Ectodermal cell (in vitro differentiated cells): Measurements from ENCODE around the gene INTS11.

ENCODE experiments used
- H3K27ac ChIP-seq: 2 replicates; pipeline ENCODE4 v1.7.0; 2013; ENCODE audit warnings: mild to moderate bottlenecking, low read depth, low read length; ENCODE audit not compliant: insufficient read depth, poor library complexity, severe bottlenecking
- H3K27me3 ChIP-seq: 2 replicates; pipeline ENCODE4 v1.7.0; 2013; ENCODE audit warnings: mild to moderate bottlenecking, low read length; ENCODE audit not compliant: insufficient read depth, control insufficient read depth, poor library complexity, severe bottlenecking
- H3K36me3 ChIP-seq: one replicate; pipeline ENCODE4 v1.7.0; 2013; ENCODE audit warnings: low read length; ENCODE audit not compliant: control insufficient read depth, insufficient read depth
- H3K4me1 ChIP-seq: one replicate; pipeline ENCODE4 v1.7.0; 2013; ENCODE audit warnings: low read length; ENCODE audit not compliant: control insufficient read depth, insufficient read depth
- H3K4me3 ChIP-seq: 2 replicates; pipeline ENCODE4 v1.7.0; 2013; ENCODE audit warnings: low read depth, low read length, control low read depth; ENCODE audit not compliant: insufficient read depth
- H3K9me3 ChIP-seq: 2 replicates; pipeline ENCODE4 v1.7.0; 2013; ENCODE audit warnings: mild to moderate bottlenecking, low read length, moderate library complexity; ENCODE audit not compliant: control insufficient read depth
- WGBS, 2 experiments: methylation state at CpG; one replicate each; pipeline ENCODE4 v1.1.7; 2013; ENCODE audit warnings: missing lambda C conversion rate in 2 of 2; 5-methylcytosine and 5-hydroxymethylcytosine counted together

The INTS11 gene

DNA sequence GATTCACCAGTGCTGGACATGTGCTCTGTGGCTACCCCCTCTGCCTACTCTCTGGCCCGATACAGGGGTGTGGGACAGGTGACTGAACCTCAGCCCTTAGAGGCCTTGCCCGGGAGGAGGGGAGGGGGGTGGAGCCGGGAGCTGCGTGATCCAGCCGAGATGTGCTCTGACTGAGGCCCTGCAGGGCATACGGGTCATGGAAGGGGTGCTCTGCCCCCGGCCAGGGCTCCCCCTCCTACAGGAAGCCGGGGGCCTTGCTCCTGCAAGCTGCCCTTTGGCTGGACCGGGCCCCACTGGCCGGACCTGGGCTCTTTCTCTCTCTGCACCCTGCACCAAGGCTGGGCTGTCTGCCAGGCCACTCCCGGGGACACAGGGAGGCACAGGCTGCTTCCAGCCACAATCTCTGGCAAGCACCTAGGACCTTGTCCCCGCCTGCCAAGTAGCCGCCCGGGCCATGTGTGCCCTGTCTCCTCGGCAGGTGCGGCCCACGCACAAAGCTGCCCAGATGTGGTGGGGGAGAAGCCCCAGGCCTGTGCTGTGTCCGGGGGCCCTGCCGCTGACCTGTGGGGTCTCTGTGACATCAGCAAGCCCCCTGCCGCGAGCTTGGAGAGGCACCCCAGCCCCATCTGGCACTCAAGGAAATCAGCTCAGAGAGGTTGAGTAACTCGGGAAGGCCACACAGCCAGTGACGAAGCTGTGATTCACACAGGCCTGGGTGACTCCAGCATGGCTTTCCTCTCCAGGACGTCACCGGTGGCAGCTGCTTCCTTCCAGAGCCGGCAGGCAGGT is 42.7 kb downstream of the INTS11 start:
- no peak overlapping the region for H3K4me3 ChIP-seq
- no peaks in the 10 kb centered on the region for H3K27me3 ChIP-seq
- 85 to 87% methylated on average over 26 of the region's 26 CpGs for WGBS, 2 experiments

DNA sequence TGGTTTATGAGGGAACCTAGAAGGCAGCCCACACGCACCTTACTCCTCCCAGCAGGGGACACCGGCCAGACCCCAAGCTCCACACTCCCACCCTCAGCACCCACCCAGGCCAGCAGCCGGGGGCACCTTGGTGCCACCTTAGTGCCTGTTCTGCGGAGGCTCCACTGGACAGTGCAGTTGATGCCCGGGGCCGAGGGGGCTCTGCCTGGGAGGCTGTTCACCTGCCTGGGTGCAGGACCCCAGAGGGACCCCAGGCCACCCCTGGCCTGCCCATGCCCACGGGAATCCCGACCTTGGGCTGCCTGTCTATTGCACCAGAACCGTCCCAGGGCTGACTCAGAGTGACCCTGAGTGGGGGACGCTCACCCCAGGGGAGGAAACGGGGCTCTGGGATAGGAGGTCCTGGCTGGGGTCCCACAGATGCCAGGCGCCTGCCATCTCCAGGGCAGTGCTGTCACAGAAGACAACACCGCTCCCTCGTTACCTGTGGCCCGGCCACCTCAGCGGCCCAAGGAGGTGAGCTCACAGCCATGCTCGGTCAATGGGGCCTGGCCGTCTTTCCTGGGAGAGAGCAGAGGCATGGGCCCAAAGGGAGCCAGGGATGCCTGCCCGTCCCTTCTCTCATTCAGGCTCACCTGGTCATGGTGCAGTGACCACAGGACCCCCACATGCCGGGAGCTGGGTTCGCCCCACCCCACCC is 43.5 kb downstream of the INTS11 start:
- no peaks in the 10 kb centered on the region for H3K4me1 ChIP-seq
- H3K9me3 ChIP-seq: no peaks in the 10 kb centered on the region
- 93% methylated on average over 21 of the region's 21 CpGs for WGBS, 2 experiments
- H3K4me3 ChIP-seq: no peak overlapping the region
- H3K36me3 ChIP-seq: no peaks in the 10 kb centered on the region
- H3K27ac ChIP-seq: no peak overlapping the region
- no peaks in the 10 kb centered on the region for H3K27me3 ChIP-seq

More for the DNA sequence above, 42.7 kb downstream of the INTS11 start:
- Histone ChIP-seq H3K4me1 (no peaks in the 10 kb centered on the region), H3K27ac (no peak overlapping the region), H3K36me3 (no peaks in the 10 kb centered on the region), H3K9me3 (no peaks in the 10 kb centered on the region)

DNA sequence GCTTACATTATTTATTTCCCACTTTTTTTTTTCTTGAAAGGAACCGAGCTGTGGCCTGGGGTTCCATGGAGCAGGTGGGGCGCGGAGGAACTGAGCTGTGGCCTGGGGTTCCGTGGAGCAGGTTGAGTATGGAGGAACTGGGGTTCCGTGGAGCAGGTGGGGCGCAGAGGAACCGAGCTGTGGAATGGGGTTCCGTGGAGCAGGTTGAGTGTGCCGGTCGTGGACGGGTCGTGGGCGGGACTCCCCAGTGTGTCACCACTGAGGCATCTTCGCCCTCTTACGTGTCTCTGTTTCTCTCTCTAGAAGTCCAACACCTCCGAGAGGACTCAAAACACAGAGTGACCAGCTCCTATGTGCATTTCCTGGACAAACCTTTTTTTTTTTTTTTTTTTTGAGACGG is 45.4 kb downstream of the INTS11 start:
- Histone ChIP-seq H3K4me1 (peaks cover 8% of the 10 kb centered on the region), H3K27me3 (no peaks in the 10 kb centered on the region), H3K27ac (no peak overlapping the region), H3K4me3 (no peak overlapping the region), H3K36me3 (no peaks in the 10 kb centered on the region), H3K9me3 (no peaks in the 10 kb centered on the region)
- 93 to 95% methylated on average over 16 of the region's 17 CpGs for WGBS, 2 experiments

DNA sequence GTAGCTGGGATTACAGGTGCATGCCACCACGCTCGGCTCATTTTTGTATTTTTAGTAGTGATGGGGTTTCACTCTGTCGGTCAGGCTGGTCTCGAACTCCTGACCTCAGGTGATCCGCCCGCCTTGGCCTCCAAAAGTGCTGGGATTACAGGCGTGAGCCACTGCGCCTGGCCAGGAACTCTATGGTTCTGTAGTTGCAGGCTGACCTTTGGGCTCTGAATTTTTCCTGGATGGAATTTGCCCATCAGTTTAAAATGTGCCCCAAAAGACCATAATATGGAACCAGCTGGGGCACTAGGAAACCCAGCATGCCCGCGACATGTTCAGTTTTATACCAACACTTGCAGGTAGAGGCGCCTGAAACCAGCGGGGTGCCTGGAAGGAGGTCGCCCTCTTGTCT is 45.8 kb downstream of the INTS11 start:
- H3K4me3 ChIP-seq: no peak overlapping the region
- 92 to 93% methylated on average over 13 of the region's 13 CpGs for WGBS, 2 experiments
- H3K27me3 ChIP-seq: no peaks in the 10 kb centered on the region
- no peaks in the 10 kb centered on the region for H3K36me3 ChIP-seq
- peaks cover 8% of the 10 kb centered on the region for H3K4me1 ChIP-seq
- no peaks in the 10 kb centered on the region for H3K9me3 ChIP-seq
- H3K27ac ChIP-seq: no peak overlapping the region

DNA sequence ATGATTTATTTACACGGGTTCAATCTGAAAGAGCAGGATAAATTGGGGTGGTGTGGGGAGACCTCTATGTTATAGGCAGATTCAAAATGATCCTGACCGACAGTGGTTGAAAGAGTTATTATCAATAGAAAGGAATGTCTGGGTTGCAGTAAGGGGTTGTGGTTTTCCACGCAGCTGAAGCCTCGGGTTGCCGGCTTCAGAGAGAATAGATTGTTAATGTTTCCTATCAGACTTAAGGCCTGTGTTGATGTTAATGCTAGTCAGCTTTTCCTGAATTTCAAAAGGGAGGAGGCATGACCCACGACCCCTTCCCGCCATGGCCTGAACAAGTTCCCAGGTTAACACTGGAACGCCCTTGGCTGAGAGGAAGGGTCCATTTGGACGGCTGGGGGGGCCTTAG is 48.6 kb downstream of the INTS11 start:
- Histone ChIP-seq H3K9me3 (no peaks in the 10 kb centered on the region), H3K27me3 (no peaks in the 10 kb centered on the region), H3K27ac (no peak overlapping the region), H3K4me3 (no peak overlapping the region), H3K4me1 (peaks cover 22% of the 10 kb centered on the region), H3K36me3 (no peaks in the 10 kb centered on the region)
- 94 to 95% methylated on average over 9 of the region's 9 CpGs for WGBS, 2 experiments

DNA sequence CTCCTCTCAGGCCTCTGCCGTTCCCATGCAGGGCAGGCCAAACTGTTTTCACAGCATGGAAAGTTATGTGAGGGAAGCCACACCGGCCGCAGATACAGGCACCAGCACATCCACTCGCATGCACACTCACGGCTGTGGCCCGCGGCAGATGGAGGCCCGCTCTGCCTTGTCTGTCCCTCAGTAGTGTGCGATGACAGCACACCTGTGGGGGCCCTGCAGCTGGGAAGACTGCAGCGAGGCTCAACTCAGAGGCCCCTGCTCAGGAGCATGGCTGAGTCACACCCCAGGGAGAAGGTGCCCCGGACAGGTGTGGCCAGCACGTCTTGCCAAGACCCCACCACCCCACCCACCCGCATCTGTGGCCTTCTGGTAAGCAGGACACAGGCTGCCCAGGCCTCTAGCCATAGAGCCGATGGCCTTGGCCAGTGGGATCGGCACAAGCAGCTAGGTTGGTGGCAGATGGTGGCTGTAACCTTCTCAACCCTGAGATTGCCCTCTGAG is 49.5 kb downstream of the INTS11 start:
- Histone ChIP-seq H3K27me3 (no peaks in the 10 kb centered on the region), H3K4me1 (peaks cover 22% of the 10 kb centered on the region), H3K36me3 (no peaks in the 10 kb centered on the region), H3K9me3 (no peaks in the 10 kb centered on the region), H3K27ac (no peak overlapping the region), H3K4me3 (no peak overlapping the region)
- 93 to 95% methylated on average over 15 of the region's 15 CpGs for WGBS, 2 experiments

DNA sequence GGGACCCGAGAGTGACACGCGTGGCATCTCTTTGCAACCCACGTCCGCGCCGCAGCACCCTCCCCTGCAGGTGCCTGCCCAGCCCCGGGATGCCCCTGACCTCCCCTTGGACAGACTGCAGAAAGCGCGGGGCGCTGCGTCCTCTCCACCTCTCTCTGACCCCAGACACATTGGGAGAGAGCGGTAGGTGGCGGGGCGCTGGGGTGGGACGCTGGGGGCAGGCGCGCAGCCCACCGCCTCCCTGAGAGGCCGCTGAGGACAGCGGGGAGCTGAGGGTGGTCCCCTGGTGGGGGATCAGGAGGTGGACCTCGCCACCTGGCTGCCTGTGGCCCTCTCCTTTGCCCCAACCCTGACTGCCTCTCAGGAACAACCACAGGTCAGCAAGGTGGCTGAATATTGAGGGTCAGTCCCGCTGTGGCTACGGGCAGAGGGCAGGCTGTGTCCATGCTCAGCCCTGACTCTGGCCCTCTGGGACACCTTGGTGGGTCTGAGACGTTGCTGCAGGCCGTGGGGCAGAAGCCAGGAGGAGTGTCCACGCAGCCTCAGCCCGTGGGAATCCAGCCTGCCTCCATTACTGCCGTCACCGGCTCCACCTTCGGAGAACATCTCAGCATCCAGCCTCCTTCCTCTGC is 50.0 kb downstream of the INTS11 start:
- H3K4me1 ChIP-seq: peaks cover 22% of the 10 kb centered on the region
- H3K27ac ChIP-seq: no peak overlapping the region
- no peaks in the 10 kb centered on the region for H3K9me3 ChIP-seq
- 41% methylated on average over 31 of the region's 31 CpGs for WGBS, 2 experiments
- H3K27me3 ChIP-seq: no peaks in the 10 kb centered on the region
- no peaks in the 10 kb centered on the region for H3K36me3 ChIP-seq
- peak overlapping the region; percentile 97 for H3K4me3 ChIP-seq

DNA sequence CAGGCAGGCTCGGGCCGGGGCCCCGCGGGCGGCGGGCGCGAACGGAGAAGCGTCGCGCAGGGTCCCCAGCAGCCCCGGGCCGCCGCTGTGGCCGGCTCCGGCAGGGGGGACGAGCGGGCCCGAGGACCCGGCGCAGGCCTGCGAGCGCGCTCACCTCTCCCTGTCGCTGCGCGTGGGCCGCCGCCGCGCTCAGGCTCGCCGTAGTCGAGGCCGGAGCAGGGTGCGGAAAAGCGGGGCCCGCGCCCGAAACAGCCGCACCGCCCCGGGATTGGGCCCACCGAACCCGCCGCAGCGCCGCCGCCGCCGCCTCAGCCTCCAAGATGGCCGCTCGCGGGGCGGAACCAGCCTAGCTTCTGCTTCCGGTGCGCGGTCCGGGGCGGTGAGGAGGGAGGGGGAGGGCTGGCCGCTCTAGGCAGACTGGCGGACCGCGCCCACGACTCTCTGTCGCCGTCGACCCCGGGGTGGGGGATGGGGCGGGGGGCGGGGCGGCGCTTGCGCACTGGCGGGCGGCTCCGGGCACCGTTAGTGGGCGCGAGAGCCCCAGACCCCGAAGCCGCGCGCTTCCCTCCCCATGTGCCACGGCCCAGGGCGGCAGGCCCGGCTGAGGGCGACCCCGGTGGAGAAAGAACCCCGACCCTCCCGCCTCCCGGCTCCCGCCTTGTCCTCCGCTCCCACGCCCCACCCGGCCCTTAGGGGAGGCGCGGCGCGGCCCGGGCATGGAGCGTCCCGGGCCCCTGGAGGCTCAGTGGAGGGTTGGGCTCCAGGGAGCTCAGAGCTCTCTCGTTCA is 50.8 kb downstream of the INTS11 start, which contains the start of gene UBE2J2:
Gene UBE2J2 (minus strand): TSS at position 343 of the 787 bp plus-strand sequence. CDS start 5,862 bp downstream, outside the sequence.
- Histone ChIP-seq H3K9me3 (no peaks in the 10 kb centered on the region), H3K4me1 (peaks cover 22% of the 10 kb centered on the region), H3K36me3 (no peaks in the 10 kb centered on the region), H3K27ac (no peak within 1 kb of the TSS), H3K27me3 (no peaks in the 10 kb centered on the region), H3K4me3 (peak within 1 kb of the TSS; percentile 97)
- 0 to 1% methylated on average over 105 of the region's 105 CpGs for WGBS, 2 experiments

DNA sequence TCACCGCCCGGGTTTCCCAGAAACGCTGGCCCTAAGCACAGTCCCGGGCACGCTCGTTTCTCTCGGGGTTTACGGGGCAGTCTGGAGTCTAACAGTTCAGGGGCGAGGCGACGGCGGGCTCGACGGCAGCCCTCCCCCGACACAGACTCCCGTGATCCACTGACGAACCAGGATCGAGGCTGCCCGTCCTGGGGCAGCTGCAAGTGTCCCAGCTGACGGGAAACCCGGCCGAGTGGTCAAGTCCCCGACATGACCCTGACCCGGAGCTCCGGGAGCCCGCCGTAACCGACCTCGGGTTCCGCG is 51.3 kb downstream of the INTS11 start:
- WGBS, 2 experiments: 1% methylated on average over 31 of the region's 31 CpGs
- Histone ChIP-seq H3K27me3 (no peaks in the 10 kb centered on the region), H3K36me3 (no peaks in the 10 kb centered on the region), H3K4me3 (peak overlapping the region; percentile 97), H3K9me3 (no peaks in the 10 kb centered on the region), H3K27ac (no peak overlapping the region), H3K4me1 (peaks cover 22% of the 10 kb centered on the region)
